IMR-90 (cell line): ENCODE measurements around the gene DTD1. TPM values are rescaled to one million over a fixed set of nuclear protein-coding genes. Genes with fewer than 3 reads are reported as not detected.

Experiments
- ATAC-seq: fragments of 200-7000 bp; cut with Tn5 transposase; 2 replicates; pipeline ENCODE4 v1.9.1; 2020; ENCODE audit warnings: low read depth, mild to moderate bottlenecking, moderate library complexity
- BruUV-seq: library from RNA; stranded (reverse); fragments of 400-500 nt; replicated peaks from 2 replicates; lab custom pipeline; 2021; lab: Mats Ljungman, UMichigan
- CTCF ChIA-PET: fragments of 300-600 bp; formaldehyde crosslinking; extraction: SDS; loops from one replicate; lab custom pipeline; 2021; ENCODE audit warnings: antibody characterized with exemption; lab: Yijun Ruan, JAX
- POLR2A ChIA-PET: fragments of 300-600 bp; sonication (Branson Sonifier 250); formaldehyde crosslinking; loops from one replicate; lab custom pipeline; 2022; ENCODE audit warnings: antibody characterized with exemption; ENCODE audit not compliant: unreplicated experiment; lab: Charles Lee
- DNase-seq: peaks from one replicate; pipeline ENCODE4 v3.0.0; 2013
- H2AFZ ChIP-seq: replicated peaks from 2 replicates; pipeline ENCODE3; 2013; ENCODE audit warnings: low read length, mild to moderate bottlenecking; ENCODE audit not compliant: poor library complexity
- H2AK5ac ChIP-seq: 2 replicates; pipeline ENCODE4 v1.6.1; 2013; ENCODE audit warnings: low read depth, low read length, inconsistent platforms
- H2AK9ac ChIP-seq: replicated peaks from 2 replicates; pipeline ENCODE3; 2013; ENCODE audit warnings: mild to moderate bottlenecking, low read depth, low read length, moderate library complexity; ENCODE audit not compliant: poor library complexity
- H2BK120ac ChIP-seq: 2 replicates; pipeline ENCODE4 v1.6.1; 2013; ENCODE audit warnings: low read depth, low read length, inconsistent platforms
- H2BK15ac ChIP-seq: 3 replicates; pipeline ENCODE4 v1.6.1; 2013; ENCODE audit warnings: low read depth, low read length, inconsistent platforms
- H2BK20ac ChIP-seq: 2 replicates; pipeline ENCODE4 v1.6.1; 2013; ENCODE audit warnings: low read depth, mild to moderate bottlenecking, inconsistent platforms, low read length, moderate library complexity
- H2BK5ac ChIP-seq: 2 replicates; pipeline ENCODE4 v1.6.1; 2013; ENCODE audit warnings: mild to moderate bottlenecking, low read depth, low read length, inconsistent platforms; ENCODE audit not compliant: poor library complexity, severe bottlenecking
- H3K14ac ChIP-seq: replicated peaks from 2 replicates; pipeline ENCODE4 v1.6.1; 2013; ENCODE audit warnings: low read depth, low read length, inconsistent platforms
- H3K18ac ChIP-seq: 2 replicates; pipeline ENCODE4 v1.6.1; 2013; ENCODE audit warnings: low read depth, low read length, control low read depth
- H3K23ac ChIP-seq: 2 replicates; pipeline ENCODE4 v1.6.1; 2013; ENCODE audit warnings: low read depth, low read length, inconsistent platforms
- H3K27ac ChIP-seq: 2 replicates; pipeline ENCODE4 v1.5.1; 2013; ENCODE audit warnings: mild to moderate bottlenecking, control low read depth, low read length; ENCODE audit not compliant: insufficient read depth
- H3K27me3 ChIP-seq: 2 replicates; pipeline ENCODE4 v1.6.1; 2013; ENCODE audit warnings: low read length; ENCODE audit not compliant: control insufficient read depth, insufficient read depth
- H3K36me3 ChIP-seq: 2 replicates; pipeline ENCODE4 v1.6.1; 2013; ENCODE audit warnings: low read length, mixed read lengths; ENCODE audit not compliant: control insufficient read depth, insufficient read depth
- H3K4ac ChIP-seq: 2 replicates; pipeline ENCODE4 v1.6.1; 2013; ENCODE audit warnings: low read depth, low read length, inconsistent platforms
- H3K4me1 ChIP-seq: 2 replicates; pipeline ENCODE4 v1.6.1; 2013; ENCODE audit warnings: low read length, mixed read lengths; ENCODE audit not compliant: control insufficient read depth, insufficient read depth
- H3K4me2 ChIP-seq: 2 replicates; pipeline ENCODE4 v1.6.1; 2013; ENCODE audit warnings: low read depth, mild to moderate bottlenecking, control low read depth, low read length, moderate library complexity
- H3K4me3 ChIP-seq: 2 replicates; pipeline ENCODE4 v1.5.1; 2013; ENCODE audit warnings: low read depth, mild to moderate bottlenecking, control low read depth, low read length, moderate library complexity; ENCODE audit not compliant: insufficient read depth
- H3K56ac ChIP-seq: 2 replicates; pipeline ENCODE4 v1.6.1; 2013; ENCODE audit warnings: low read length, inconsistent platforms; ENCODE audit not compliant: insufficient read depth; ENCODE audit errors: extremely low read depth
- H3K79me1 ChIP-seq, 2 experiments: 2 replicates each; pipeline ENCODE4 v1.6.1; 2013; ENCODE audit warnings: low read length in 2 of 2, inconsistent platforms in 1 of 2, low read depth in 1 of 2
- H3K9ac ChIP-seq: 2 replicates; pipeline ENCODE4 v1.6.1; 2013; ENCODE audit warnings: low read depth, low read length, control low read depth
- H3K9me1 ChIP-seq: 2 replicates; pipeline ENCODE4 v1.6.1; 2013; ENCODE audit warnings: low read length, inconsistent platforms; ENCODE audit not compliant: insufficient read depth
- H3K9me3 ChIP-seq: 2 replicates; pipeline ENCODE4 v1.6.1; 2013; ENCODE audit warnings: low read length; ENCODE audit not compliant: control insufficient read depth, insufficient read depth
- H4K20me1 ChIP-seq: 2 replicates; pipeline ENCODE4 v1.6.1; 2013; ENCODE audit warnings: low read length, inconsistent platforms; ENCODE audit not compliant: insufficient read depth
- H4K5ac ChIP-seq: 2 replicates; pipeline ENCODE4 v1.6.1; 2013; ENCODE audit warnings: mild to moderate bottlenecking, low read depth, low read length, control low read depth
- H4K8ac ChIP-seq, 2 experiments: 2 replicates each; pipeline ENCODE4 v1.6.1; 2013; ENCODE audit warnings: low read depth in 2 of 2, low read length in 2 of 2, control low read depth in 1 of 2, inconsistent platforms in 1 of 2
- H4K91ac ChIP-seq: 2 replicates; pipeline ENCODE4 v1.6.1; 2013; ENCODE audit warnings: low read depth, low read length, inconsistent platforms; ENCODE audit not compliant: insufficient read depth
- CEBPB ChIP-seq: IDR thresholded peaks from 2 replicates; pipeline ENCODE4 v1.6.1; 2012; ENCODE audit warnings: low read depth, low read length, improper control_type of control experiment
- RFX5 ChIP-seq: IDR thresholded peaks from 2 replicates; pipeline ENCODE4 v1.8.0; 2012; ENCODE audit warnings: low read depth, mild to moderate bottlenecking, low read length, moderate library complexity
- WGBS, 2 experiments: methylation state at CpG; one replicate each; pipeline versions ENCODE4 v1.1.5 to v1.1.7; 2013; ENCODE audit warnings: missing lambda C conversion rate in 2 of 2; ENCODE audit not compliant: insufficient read length in 1 of 2; ENCODE audit errors: extremely low coverage in 2 of 2; 5-methylcytosine and 5-hydroxymethylcytosine counted together
- dilution Hi-C: fragments of 300-500 bp; cut with HindIII; formaldehyde crosslinking; loops from one replicate; pipeline ENCODE4 v1.14.3; 2018; ENCODE audit warnings: low sequenced_read_pairs; ENCODE audit not compliant: unreplicated experiment
- in situ Hi-C: fragments of 300-500 bp; cut with MboI; formaldehyde crosslinking; loops from 3 replicates; pipeline ENCODE4 v1.14.3; 2019; ENCODE audit warnings: low sequenced_read_pairs, inconsistent platforms, mixed read lengths
- intact Hi-C: fragments of 100-400 bp; cut with micrococcal nuclease; formaldehyde crosslinking; loops from 2 replicates; pipeline ENCODE4 v1.10.0; 2022
- polyA plus RNA-seq, 3 experiments: library from polyadenylated mRNA; depleted of rRNA; stranded (reverse); fragments of >200 nt; gene quantifications; 2 replicates each; pipeline ENCODE4 v1.2.3, GENCODE V29; 2012; ENCODE audit warnings: low replicate concordance in 1 of 3
- total RNA-seq: library from RNA; depleted of rRNA; stranded (reverse); fragments of >200 nt; gene quantifications from 2 replicates; pipeline ENCODE4 v1.2.3, GENCODE V29; 2012

Gene DTD1
- total and polyA plus RNA-seq, 2 of the 4 experiments (the other 2 are of a cell fraction), result 73.1 to 101 TPM

DNA sequence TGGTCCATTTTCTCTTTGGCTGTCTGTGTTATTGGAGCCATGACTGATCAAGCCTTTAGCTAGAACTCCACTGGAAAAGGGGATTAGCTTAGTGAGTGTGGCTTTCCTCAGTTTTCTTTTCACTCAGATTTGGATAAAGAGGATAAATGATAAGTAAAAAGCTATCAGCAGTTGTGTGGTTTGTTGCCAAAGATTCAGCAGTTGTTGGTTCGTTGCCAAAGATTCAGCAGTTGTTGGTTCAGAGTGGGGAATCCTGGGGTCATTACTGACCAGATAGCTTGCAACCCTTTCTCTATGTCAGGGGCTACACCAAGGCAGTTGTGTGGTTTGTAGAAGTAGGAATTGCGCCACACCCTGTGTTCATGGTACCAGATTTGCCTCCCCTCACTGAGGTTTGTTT is 118.1 kb downstream of the DTD1 start:
- no peak overlapping the region for H3K9ac ChIP-seq
- WGBS, 2 experiments, result 40% methylated on average over 1 of the region's 2 CpGs; no CpG with 5 or more reads in 1 of the 2 experiments
- no peak overlapping the region for H3K4me3 ChIP-seq
- H3K4ac ChIP-seq, result peak overlapping the region; percentile 97
- H2BK20ac ChIP-seq, result peak overlapping the region; percentile 99
- peak overlapping the region; percentile 99 for H2AK5ac ChIP-seq
- no peaks in the 10 kb centered on the region for H3K9me3 ChIP-seq
- peak overlapping the region; percentile 95 for H4K91ac ChIP-seq
- peak overlapping the region; percentile 90 for H3K56ac ChIP-seq
- H2BK15ac ChIP-seq, result peak overlapping the region; percentile 94
- ATAC-seq, result peak; percentile 3; the same call in 1 of the 2 replicates
- H3K18ac ChIP-seq, result peak overlapping the region; percentile 89
- H3K23ac ChIP-seq, result peak overlapping the region; percentile 98
- peak overlapping the region; percentile 70 for H2AFZ ChIP-seq
- H4K5ac ChIP-seq, result peak overlapping the region; percentile 82
- peak overlapping the region; percentile 99 for H2BK120ac ChIP-seq
- H3K27me3 ChIP-seq, result no peaks in the 10 kb centered on the region
- H4K20me1 ChIP-seq, result no peaks in the 10 kb centered on the region
- peak overlapping the region; percentile 80 for H2AK9ac ChIP-seq
- peaks cover 10% of the 10 kb centered on the region for H3K9me1 ChIP-seq
- BruUV-seq, result no TSS peak
- H2BK5ac ChIP-seq, result peak overlapping the region; percentile 100
- H3K4me2 ChIP-seq, result peak overlapping the region; percentile 64; the same call in 1 of the 2 replicates
- H3K14ac ChIP-seq, result peak overlapping the region; percentile 99
- POLR2A ChIA-PET, result interaction anchor here (0.6 kb wide), 1 partner anchor 120 kb away, joined by 4 read pairs; no protein-coding TSS in a partner anchor
- DNase-seq, result peak; percentile 40
- peaks cover 25 to 46% of the 10 kb centered on the region in 2 experiments for H3K79me1 ChIP-seq
- intact Hi-C loops, result no loop called here
- H3K36me3 ChIP-seq, result no peaks in the 10 kb centered on the region
- in situ Hi-C loops, result no loop called here
- peak overlapping the region; percentile 83 for H3K27ac ChIP-seq
- TF ChIP-seq RFX5 (no peak), CEBPB (peak; percentile 68)
- peaks cover 16% of the 10 kb centered on the region for H3K4me1 ChIP-seq
- dilution Hi-C loops, result no loop called here
- peak overlapping the region; percentile 88 to 98 for H4K8ac ChIP-seq
- CTCF ChIA-PET, result no interaction called here
